HFFc6 (cell line): ENCODE measurements around the gene SYDE1. TPM values are rescaled to one million over a fixed set of nuclear protein-coding genes. Genes with fewer than 3 reads are reported as not detected.
A peak's percentile ranks its signal among the peaks of the same experiment; 100 is the strongest.
"Not testable (repeated sequence)": the region's sequence is repeated elsewhere in the genome, so short reads cannot be mapped to it uniquely, and the experiment has no call there.

Experiments used
- DNase-seq: peaks from one replicate; pipeline ENCODE4 v3.0.0-alpha.2; 2018
- H3K27ac Mint-ChIP-seq: 2 replicates; pipeline ENCODE4 v1.8.0; 2020; ENCODE audit warnings: mild to moderate bottlenecking, mixed read lengths
- H3K27me3 Mint-ChIP-seq: 2 replicates; pipeline ENCODE4 v1.8.0; 2021; ENCODE audit warnings: mild to moderate bottlenecking, moderate library complexity, mixed read lengths; ENCODE audit not compliant: insufficient read depth
- H3K36me3 Mint-ChIP-seq: 2 replicates; pipeline ENCODE4 v1.8.0; 2021; ENCODE audit warnings: low read depth, mixed read lengths
- H3K4me1 Mint-ChIP-seq: 2 replicates; pipeline ENCODE4 v1.8.0; 2020; ENCODE audit warnings: low read depth, mixed read lengths
- H3K4me3 Mint-ChIP-seq: 2 replicates; pipeline ENCODE4 v1.8.0; 2020; ENCODE audit warnings: mild to moderate bottlenecking, moderate library complexity, mixed read lengths
- H3K9me3 Mint-ChIP-seq: 2 replicates; pipeline ENCODE4 v1.8.0; 2020; ENCODE audit warnings: mild to moderate bottlenecking, mixed read lengths
- CTCF ChIP-seq: fragments of 200-600 bp; sonication (generic); IDR thresholded peaks from 2 replicates; pipeline ENCODE4 v1.5.0; 2021; ENCODE audit warnings: antibody characterized with exemption, mild to moderate bottlenecking
- total RNA-seq, 6 experiments: library from RNA; stranded (reverse); fragmentation: NEBNext Ultra II Directional; extraction: Animal tissue kit (Norgen Biotek cat#: 25700); gene quantifications; 2 replicates in 1 of 6; 3 replicates in 5 of 6; pipeline ENCODE4 v1.2.3, GENCODE V29; 2021

The SYDE1 gene
- total RNA-seq, 6 experiments from 2014 or later, result 88.6 to 96.1 (median 92.0) TPM

GRCh38 chr19:15075806-15076205, 31.4 kb upstream of the SYDE1 start:
- H3K4me3 Mint-ChIP-seq, result no peak overlapping the region
- no peaks in the 10 kb centered on the region for H3K9me3 Mint-ChIP-seq
- no peaks in the 10 kb centered on the region for H3K4me1 Mint-ChIP-seq
- TF ChIP-seq CTCF, result no peak
- H3K27ac Mint-ChIP-seq, result no peak overlapping the region
- peaks cover 2% of the 10 kb centered on the region for H3K27me3 Mint-ChIP-seq
- no peak for DNase-seq
- no peaks in the 10 kb centered on the region for H3K36me3 Mint-ChIP-seq

- not testable (repeated sequence) for H3K4me1 Mint-ChIP-seq, H3K36me3 Mint-ChIP-seq, H3K27ac Mint-ChIP-seq, DNase-seq, H3K4me3 Mint-ChIP-seq, H3K9me3 Mint-ChIP-seq
- peaks cover 11% of the 10 kb centered on the region for H3K27me3 Mint-ChIP-seq
Measured at GRCh38 chr19:15080002-15080401, 27.2 kb upstream of the SYDE1 start.

GRCh38 chr19:15081911-15082310, 25.3 kb upstream of the SYDE1 start, which contains the start of gene OR1I1:
Gene OR1I1 (plus strand): TSS chr19:15082211. CDS start chr19:15087066, 4,855 bp downstream.
- Mint-ChIP-seq H3K27ac (no peak within 1 kb of the TSS), H3K36me3 (no peaks in the 10 kb centered on the region), H3K4me1 (no peaks in the 10 kb centered on the region), H3K27me3 (peaks cover 24% of the 10 kb centered on the region), H3K9me3 (no peaks in the 10 kb centered on the region), H3K4me3 (no peak within 1 kb of the TSS)
- no peak for TF ChIP-seq CTCF
- DNase-seq, result no peak

- no peak for DNase-seq
- Mint-ChIP-seq H3K27ac (no peak overlapping the region), H3K4me1 (peaks cover 2% of the 10 kb centered on the region; the same call in 1 of the 2 replicates), H3K36me3 (no peaks in the 10 kb centered on the region), H3K27me3 (peaks cover 31% of the 10 kb centered on the region), H3K9me3 (no peaks in the 10 kb centered on the region), H3K4me3 (no peak overlapping the region)
- TF ChIP-seq CTCF, result no peak
Measured at GRCh38 chr19:15087182-15087581, 20.0 kb upstream of the SYDE1 start.

- Mint-ChIP-seq H3K27ac (no peak overlapping the region), H3K36me3 (no peaks in the 10 kb centered on the region), H3K9me3 (no peaks in the 10 kb centered on the region), H3K4me3 (no peak overlapping the region), H3K4me1 (peaks cover 6% of the 10 kb centered on the region; the same call in 1 of the 2 replicates), H3K27me3 (peaks cover 9% of the 10 kb centered on the region)
- peak; percentile 55 for DNase-seq
- peak; percentile 88 for TF ChIP-seq CTCF
Measured at GRCh38 chr19:15091918-15092753, 15.1 kb upstream of the SYDE1 start.

GRCh38 chr19:15093001-15093400, 14.2 kb upstream of the SYDE1 start:
- no peak for TF ChIP-seq CTCF
- H3K9me3 Mint-ChIP-seq, result no peaks in the 10 kb centered on the region
- H3K36me3 Mint-ChIP-seq, result no peaks in the 10 kb centered on the region
- no peak overlapping the region for H3K4me3 Mint-ChIP-seq
- peaks cover 6% of the 10 kb centered on the region; the same call in 1 of the 2 replicates for H3K4me1 Mint-ChIP-seq
- peaks cover 7% of the 10 kb centered on the region for H3K27me3 Mint-ChIP-seq
- no peak for DNase-seq
- no peak overlapping the region for H3K27ac Mint-ChIP-seq
